T follicular helper cell (primary cell): Measurements from ENCODE around the gene RASGRF2.
"Not testable (repeated sequence)": the region's sequence is repeated elsewhere in the genome, so short reads cannot be mapped to it uniquely, and the experiment has no call there.

Experiments
- DNase-seq: peaks from one replicate; pipeline ENCODE4 v3.0.0-alpha.2; 2020; ENCODE audit warnings: low read depth

RASGRF2 gene

DNA sequence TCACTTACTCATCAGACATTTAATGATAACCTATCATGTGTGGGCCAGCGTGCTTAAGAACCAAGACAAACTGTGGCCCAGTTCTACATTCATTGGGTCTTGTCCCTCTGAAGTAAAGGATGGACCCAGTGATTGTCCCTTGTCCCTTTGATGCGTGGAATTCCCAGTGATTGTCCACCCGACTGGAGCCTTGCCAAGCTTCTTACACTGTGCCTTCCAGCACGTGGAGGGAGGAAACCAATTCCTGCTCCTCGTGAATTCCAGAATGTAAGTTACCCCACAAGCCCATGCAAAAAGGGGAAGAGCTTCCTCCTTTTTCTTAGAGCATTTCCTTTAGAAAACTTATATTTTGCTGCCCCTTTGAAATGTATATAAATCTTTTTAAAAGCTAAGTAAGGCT is 280.8 kb downstream of the RASGRF2 start:
- no peak for DNase-seq

DNA sequence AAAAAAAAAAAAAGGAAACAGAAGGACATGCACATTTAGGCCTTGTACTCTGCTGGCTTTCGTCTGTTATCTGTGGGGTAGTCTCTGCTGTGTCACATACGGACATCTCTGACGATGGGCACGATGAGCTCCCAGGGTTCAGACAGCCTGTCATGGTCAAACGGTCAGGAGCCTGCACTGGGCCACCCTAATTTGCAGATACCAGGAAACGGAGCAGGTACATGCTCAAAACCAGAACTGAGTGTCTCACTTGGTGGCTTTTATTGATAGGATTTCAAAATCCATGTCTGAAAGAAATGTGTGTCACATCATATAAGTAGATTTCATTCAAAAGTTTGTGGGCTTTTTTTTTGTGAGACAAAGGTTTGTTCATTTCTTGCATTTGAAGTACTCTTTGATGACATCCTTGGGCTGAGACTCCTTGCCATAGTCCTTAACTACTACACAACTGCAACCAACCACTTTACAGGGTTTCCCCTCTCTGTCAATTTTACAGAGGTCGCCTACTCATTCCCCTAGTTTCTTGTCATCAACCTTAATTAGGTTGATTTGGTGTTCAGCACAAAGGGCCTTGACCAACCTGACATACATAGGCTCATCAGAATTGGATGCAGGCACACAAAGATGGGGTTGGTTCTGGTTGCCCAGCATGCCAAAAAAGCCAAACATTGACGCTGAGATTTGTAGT is 281.9 kb downstream of the RASGRF2 start:
- DNase-seq: no peak

DNA sequence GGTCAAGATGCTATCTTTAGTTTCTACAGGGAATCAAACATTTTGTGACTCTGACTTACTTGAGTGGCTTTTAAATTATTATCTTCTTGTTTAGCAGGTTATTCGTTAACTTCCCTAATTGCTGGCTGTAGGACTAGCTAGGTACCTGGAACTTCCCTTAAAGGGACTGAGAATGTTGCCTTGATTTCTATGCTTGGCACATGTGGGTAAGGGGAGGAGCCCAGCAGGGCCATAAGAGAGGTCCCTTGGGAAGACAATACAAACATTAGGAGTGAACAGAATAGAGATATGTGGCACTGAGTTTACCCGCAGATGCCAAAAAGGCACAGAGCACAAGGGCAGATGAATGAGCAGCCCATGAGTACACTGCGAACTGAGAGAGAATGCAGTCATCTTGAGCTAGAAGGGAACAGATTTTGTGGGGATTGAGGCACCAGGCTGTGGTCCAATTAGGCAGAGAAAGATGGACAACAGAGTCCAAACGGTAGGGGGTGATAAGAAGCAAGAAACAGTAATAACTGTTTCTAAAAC is 282.8 kb downstream of the RASGRF2 start:
- no peak for DNase-seq

GRCh38 chr5:81244451-81244850 is 284.3 kb downstream of the RASGRF2 start:
- DNase-seq: no peak

DNA sequence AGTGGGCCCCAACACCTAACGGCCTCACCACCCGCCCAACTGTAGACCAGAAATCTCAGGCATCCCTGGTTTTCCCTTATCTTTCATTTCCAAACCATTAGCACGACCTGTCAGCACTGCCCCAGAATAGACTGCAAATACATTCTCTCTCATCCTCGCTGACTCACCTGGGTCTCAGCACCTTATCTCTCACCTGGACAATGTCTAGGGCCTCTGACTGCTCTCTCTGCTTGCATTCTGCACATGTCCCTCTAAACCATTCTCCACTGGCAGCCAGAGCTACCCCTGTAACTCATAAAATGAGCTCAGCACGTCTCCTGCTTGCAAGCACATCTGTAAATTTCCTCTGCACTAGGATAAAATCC is 285.7 kb downstream of the RASGRF2 start:
- no peak for DNase-seq

DNA sequence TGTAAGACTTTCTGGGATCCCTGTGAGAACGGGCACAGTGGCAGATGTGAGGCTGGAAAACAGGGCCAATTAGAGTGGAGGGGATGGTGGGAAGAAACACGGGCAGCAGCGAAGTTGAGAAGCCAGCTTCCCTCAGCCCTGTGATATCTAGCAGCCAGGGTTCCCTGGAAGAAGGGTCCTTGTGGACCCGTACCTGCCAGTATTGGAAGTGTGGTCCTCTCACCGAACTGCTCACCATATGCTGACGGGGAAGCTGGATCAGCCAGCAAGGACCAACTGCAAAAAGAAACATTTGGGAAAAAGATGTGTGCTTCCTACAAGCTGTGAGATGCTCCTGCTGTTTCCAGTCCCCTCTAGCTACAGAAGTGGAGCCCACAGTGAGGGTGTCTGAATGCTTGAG is 286.5 kb downstream of the RASGRF2 start:
- DNase-seq: no peak

- no peak for DNase-seq
Measured at GRCh38 chr5:81247441-81247972, 287.3 kb downstream of the RASGRF2 start.

DNA sequence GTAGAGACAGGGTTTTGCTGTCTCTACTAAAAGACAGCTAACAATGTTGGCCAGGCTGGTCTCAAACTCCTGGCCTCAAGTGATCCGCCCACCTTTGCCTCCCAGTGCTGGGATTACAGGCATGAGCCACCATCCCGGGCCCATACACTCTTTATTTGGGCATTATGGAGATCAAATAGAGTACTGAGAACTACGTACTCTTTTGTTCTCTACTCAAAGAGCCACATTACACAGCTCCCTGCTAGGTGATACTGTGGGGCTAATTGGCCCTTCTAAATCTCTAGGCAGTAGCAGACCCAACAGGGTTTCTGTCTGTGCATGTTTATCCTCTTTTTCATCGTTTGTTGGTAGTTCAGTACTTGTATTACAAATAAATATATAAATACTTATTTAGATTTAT is 289.1 kb downstream of the RASGRF2 start:
- no peak for DNase-seq

- DNase-seq: no peak
Measured at GRCh38 chr5:81250004-81250403, 289.8 kb downstream of the RASGRF2 start.

DNA sequence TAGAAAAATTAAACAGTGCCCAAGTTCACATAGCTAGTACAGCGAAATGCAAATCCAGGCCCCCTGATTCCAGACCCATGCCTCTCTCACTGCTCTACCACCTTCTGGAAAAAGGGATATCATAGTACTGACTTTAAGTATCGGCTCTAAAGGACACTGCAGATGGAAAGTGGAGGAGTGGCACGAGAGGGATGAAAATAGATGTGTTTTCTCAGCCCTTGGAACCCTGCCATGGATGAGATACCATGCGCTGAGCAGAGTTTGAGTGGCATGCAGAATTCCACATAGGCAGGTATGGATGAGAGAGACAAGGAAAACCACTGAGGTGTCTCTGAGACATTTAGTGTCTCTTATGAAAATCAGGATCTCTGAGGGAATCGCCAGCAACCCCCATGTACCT is 291.8 kb downstream of the RASGRF2 start:
- DNase-seq: no peak

GRCh38 chr5:81252904-81253303 is 292.7 kb downstream of the RASGRF2 start:
- no peak for DNase-seq

- DNase-seq: no peak
Measured at GRCh38 chr5:81253875-81254274, 293.7 kb downstream of the RASGRF2 start.

- DNase-seq: no peak
Measured at GRCh38 chr5:81254886-81255559, 294.9 kb downstream of the RASGRF2 start.

- DNase-seq: no peak
Measured at GRCh38 chr5:81256766-81257165, 296.6 kb downstream of the RASGRF2 start.

DNA sequence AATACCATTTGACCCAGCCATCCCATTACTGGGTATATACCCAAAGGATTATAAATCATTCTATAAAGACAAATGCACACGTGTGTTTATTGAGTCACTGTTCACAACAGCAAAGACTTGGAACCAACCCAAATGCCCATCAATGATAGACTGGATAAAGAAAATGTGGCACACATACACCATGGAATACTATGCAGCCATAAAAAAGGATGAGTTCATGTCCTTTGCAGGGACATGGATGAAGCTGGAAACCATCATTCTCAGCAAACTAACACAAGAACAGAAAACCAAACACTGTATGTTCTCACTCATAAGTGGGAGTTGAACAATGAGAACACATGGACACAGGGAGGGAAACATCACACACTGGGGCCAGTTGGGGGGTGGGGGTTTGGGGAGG is 302.6 kb downstream of the RASGRF2 start:
- DNase-seq: not testable (repeated sequence)

DNA sequence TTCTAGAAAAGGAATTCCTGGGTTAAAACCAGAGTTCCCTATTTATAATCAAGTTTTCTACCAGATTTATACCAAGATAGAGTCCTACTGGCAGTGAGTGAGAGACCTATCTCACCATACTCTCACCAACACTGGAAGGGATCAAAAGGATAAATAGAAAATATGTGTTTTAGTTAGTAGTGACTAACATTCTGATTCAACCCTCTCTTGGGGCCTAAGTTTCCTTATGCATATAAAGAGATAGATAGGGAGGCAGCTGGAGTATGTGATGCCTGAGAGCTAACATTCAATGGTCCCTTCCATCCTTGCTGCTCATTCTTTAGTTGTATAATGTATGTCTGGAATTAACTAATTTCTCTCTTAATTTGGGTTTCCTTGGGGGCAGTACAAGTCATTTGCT is 304.9 kb downstream of the RASGRF2 start:
- no peak for DNase-seq

DNA sequence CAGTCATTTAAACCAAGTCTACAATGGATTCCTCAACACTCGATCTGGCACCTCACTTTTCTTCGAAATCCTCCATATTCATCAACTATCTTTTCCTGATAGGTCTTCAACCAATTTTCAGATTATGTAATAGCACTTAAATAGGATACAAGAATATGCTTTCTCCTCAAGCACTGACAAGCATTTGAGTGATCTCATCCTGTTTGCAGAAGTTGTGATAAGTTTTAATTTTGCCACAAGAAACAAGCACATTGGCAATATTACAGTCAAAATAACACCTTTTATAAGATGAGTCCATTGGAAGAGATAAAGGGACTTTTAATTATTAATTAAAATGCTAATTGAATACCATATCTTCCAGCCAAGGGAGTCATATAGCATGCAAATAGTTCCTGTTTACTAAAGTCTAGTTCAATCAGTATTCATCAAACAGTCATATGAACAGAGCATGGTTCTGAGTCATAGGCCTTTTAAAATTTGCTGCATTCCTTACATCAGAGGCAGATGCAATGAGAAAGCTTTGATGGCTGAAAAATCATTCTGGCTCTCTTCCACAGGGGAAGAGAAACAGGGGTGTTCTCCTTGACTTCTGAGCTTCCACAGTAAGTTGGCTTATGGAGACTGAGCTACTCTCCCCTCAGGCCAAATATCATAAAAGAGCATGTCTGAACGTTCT is 308.5 kb downstream of the RASGRF2 start:
- no peak for DNase-seq

- DNase-seq: no peak
Measured at GRCh38 chr5:81269751-81270393, 309.7 kb downstream of the RASGRF2 start.

GRCh38 chr5:81270394-81271027 is 310.3 kb downstream of the RASGRF2 start:
- DNase-seq: not testable (repeated sequence)
